ENCODE data around the gene CHN1.

The CHN1 gene

GRCh38 chr2:174771631-174772471 lies 233.3 kb downstream of the CHN1 start:
- Histone ChIP-seq H3K9ac (no peak overlapping the region), H3K79me2 (ENCODE audit: insufficient read depth, low read depth) (no peaks in the 10 kb centered on the region), H3K27me3 (ENCODE audit: insufficient read depth, low read depth) (no peaks in the 10 kb centered on the region), H3K27ac (no peak overlapping the region), H4K20me1 (ENCODE audit: insufficient read depth) (no peaks in the 10 kb centered on the region), H2AFZ (ENCODE audit: low read depth) (peak overlapping the region; percentile 50; the same call in 1 of the 2 replicates), H3K4me3 (IDR thresholded peaks at IDR 0.05; ENCODE audit: insufficient read depth, low read depth, low read length) (no peak overlapping the region), H3K4me2 (0 out of 2 replicates have a peak overlapping the region, but pooled peaks have one; percentile 7), H3K36me3 (ENCODE audit: insufficient read depth) (no peaks in the 10 kb centered on the region), H3K4me1 (ENCODE audit: low read depth, poor library complexity, severe bottlenecking) (peaks cover 5% of the 10 kb centered on the region)
- TF ChIP-seq, protein P1, sequence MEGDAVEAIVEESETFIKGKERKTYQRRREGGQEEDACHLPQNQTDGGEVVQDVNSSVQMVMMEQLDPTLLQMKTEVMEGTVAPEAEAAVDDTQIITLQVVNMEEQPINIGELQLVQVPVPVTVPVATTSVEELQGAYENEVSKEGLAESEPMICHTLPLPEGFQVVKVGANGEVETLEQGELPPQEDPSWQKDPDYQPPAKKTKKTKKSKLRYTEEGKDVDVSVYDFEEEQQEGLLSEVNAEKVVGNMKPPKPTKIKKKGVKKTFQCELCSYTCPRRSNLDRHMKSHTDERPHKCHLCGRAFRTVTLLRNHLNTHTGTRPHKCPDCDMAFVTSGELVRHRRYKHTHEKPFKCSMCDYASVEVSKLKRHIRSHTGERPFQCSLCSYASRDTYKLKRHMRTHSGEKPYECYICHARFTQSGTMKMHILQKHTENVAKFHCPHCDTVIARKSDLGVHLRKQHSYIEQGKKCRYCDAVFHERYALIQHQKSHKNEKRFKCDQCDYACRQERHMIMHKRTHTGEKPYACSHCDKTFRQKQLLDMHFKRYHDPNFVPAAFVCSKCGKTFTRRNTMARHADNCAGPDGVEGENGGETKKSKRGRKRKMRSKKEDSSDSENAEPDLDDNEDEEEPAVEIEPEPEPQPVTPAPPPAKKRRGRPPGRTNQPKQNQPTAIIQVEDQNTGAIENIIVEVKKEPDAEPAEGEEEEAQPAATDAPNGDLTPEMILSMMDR (conservative IDR thresholded peaks at IDR 0.05; ENCODE audit: low read depth, low read length): peak; percentile 72

- Histone ChIP-seq H2AFZ (ENCODE audit: low read depth) (peak overlapping the region; percentile 50; the same call in 1 of the 2 replicates), H3K36me3 (ENCODE audit: insufficient read depth) (no peaks in the 10 kb centered on the region), H4K20me1 (ENCODE audit: insufficient read depth) (no peaks in the 10 kb centered on the region), H3K4me1 (ENCODE audit: low read depth, poor library complexity, severe bottlenecking) (peaks cover 8% of the 10 kb centered on the region), H3K79me2 (ENCODE audit: insufficient read depth, low read depth) (no peaks in the 10 kb centered on the region), H3K27me3 (ENCODE audit: insufficient read depth, low read depth) (no peaks in the 10 kb centered on the region), H3K9ac (no peak overlapping the region), H3K4me3 (IDR thresholded peaks at IDR 0.05; ENCODE audit: insufficient read depth, low read depth, low read length) (no peak overlapping the region), H3K4me2 (no peak overlapping the region), H3K27ac (no peak overlapping the region)
- TF ChIP-seq, protein P1 (conservative IDR thresholded peaks at IDR 0.05; ENCODE audit: low read depth, low read length): no peak
These were observed 234.0 kb downstream of the CHN1 start for GRCh38 chr2:174771136-174771535.

- H2AFZ ChIP-seq (ENCODE audit: low read depth): no peak overlapping the region
- no peaks in the 10 kb centered on the region for H3K27me3 ChIP-seq (ENCODE audit: insufficient read depth, low read depth)
- TF ChIP-seq, protein P1 (conservative IDR thresholded peaks at IDR 0.05; ENCODE audit: low read depth, low read length): no peak
These were observed 236.6 kb downstream of the CHN1 start for GRCh38 chr2:174768557-174768956.

DNA sequence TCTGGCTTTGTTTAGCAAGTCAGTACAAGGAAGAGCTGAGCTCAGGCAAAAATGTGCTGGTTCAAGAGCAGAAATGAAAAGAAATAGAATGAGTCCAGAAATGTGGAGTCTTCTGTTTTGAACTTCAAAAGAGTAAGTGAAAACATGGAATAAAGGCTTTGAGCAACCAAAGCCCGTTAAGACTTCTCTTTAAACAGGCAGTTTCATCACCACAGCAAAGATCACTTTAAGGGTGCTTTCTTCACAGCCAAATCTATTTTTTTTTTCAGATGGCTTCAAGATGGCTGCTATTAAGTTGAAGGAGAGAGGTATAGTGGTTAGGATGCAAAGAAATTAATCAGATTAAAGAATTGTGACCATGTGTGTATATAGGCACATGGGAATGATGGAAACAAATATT lies 238.9 kb downstream of the CHN1 start:
- Histone ChIP-seq H3K4me1 (ENCODE audit: low read depth, poor library complexity, severe bottlenecking) (peaks cover 52% of the 10 kb centered on the region), H3K79me2 (ENCODE audit: insufficient read depth, low read depth) (no peaks in the 10 kb centered on the region), H2AFZ (ENCODE audit: low read depth) (no peak overlapping the region), H3K27me3 (ENCODE audit: insufficient read depth, low read depth) (no peaks in the 10 kb centered on the region), H3K27ac (no peak overlapping the region), H3K36me3 (ENCODE audit: insufficient read depth) (no peaks in the 10 kb centered on the region), H4K20me1 (ENCODE audit: insufficient read depth) (no peaks in the 10 kb centered on the region), H3K9ac (no peak overlapping the region), H3K4me2 (no peak overlapping the region), H3K4me3 (IDR thresholded peaks at IDR 0.05; ENCODE audit: insufficient read depth, low read depth, low read length) (no peak overlapping the region)
- TF ChIP-seq, protein P1 (conservative IDR thresholded peaks at IDR 0.05; ENCODE audit: low read depth, low read length): no peak

More at GRCh38 chr2:174768557-174768956, 236.6 kb downstream of the CHN1 start:
- H3K79me2 ChIP-seq (ENCODE audit: insufficient read depth, low read depth): no peaks in the 10 kb centered on the region
- H3K4me1 ChIP-seq (ENCODE audit: low read depth, poor library complexity, severe bottlenecking): peaks cover 34% of the 10 kb centered on the region
- H3K36me3 ChIP-seq (ENCODE audit: insufficient read depth): no peaks in the 10 kb centered on the region
- H3K4me3 ChIP-seq (IDR thresholded peaks at IDR 0.05; ENCODE audit: insufficient read depth, low read depth, low read length): no peak overlapping the region
- H3K4me2 ChIP-seq: no peak overlapping the region
- H3K9ac ChIP-seq: no peak overlapping the region
- H3K27ac ChIP-seq: no peak overlapping the region
- H4K20me1 ChIP-seq (ENCODE audit: insufficient read depth): no peaks in the 10 kb centered on the region

Measured in KMS-11 (cell line).